ENCODE data around the gene CASQ2.

CASQ2 gene

GRCh38 chr1:115768549-115768948, at the start of gene CASQ2:
TSS of gene CASQ2 (minus strand) at chr1:115768714. CDS start at chr1:115768541, 173 bp downstream.
- FAIRE-seq, result no peak

GRCh38 chr1:115815694-115816093, 47.2 kb upstream of the CASQ2 start:
- FAIRE-seq, result no peak

- no peak for FAIRE-seq
Observed at GRCh38 chr1:115814685-115815398, 46.3 kb upstream of the CASQ2 start.

- no peak for FAIRE-seq
Observed at GRCh38 chr1:115813727-115814126, 45.2 kb upstream of the CASQ2 start.

- FAIRE-seq, result no peak
Observed at GRCh38 chr1:115811140-115811828, 42.8 kb upstream of the CASQ2 start.

GRCh38 chr1:115810609-115811008, 42.1 kb upstream of the CASQ2 start:
- no peak for FAIRE-seq

GRCh38 chr1:115809847-115810246, 41.3 kb upstream of the CASQ2 start:
- no peak for FAIRE-seq

GRCh38 chr1:115809076-115809475, 40.6 kb upstream of the CASQ2 start:
- FAIRE-seq, result no peak

GRCh38 chr1:115807723-115808122, 39.2 kb upstream of the CASQ2 start:
- no peak for FAIRE-seq

GRCh38 chr1:115805597-115805996, 37.1 kb upstream of the CASQ2 start:
- no peak for FAIRE-seq

- FAIRE-seq, result no peak
Observed at GRCh38 chr1:115802416-115802815, 33.9 kb upstream of the CASQ2 start.

- FAIRE-seq, result no peak
Observed at GRCh38 chr1:115797486-115797885, 29.0 kb upstream of the CASQ2 start.

GRCh38 chr1:115796897-115797296, 28.4 kb upstream of the CASQ2 start:
- FAIRE-seq, result no peak

- no peak for FAIRE-seq
Observed at GRCh38 chr1:115796036-115796435, 27.5 kb upstream of the CASQ2 start.

- FAIRE-seq, result no peak
Observed at GRCh38 chr1:115794976-115795639, 26.6 kb upstream of the CASQ2 start.

GRCh38 chr1:115793162-115793561, 24.6 kb upstream of the CASQ2 start:
- FAIRE-seq, result no peak

- FAIRE-seq, result no peak
Observed at GRCh38 chr1:115791816-115792215, 23.3 kb upstream of the CASQ2 start.

- FAIRE-seq, result no peak
Observed at GRCh38 chr1:115790846-115791245, 22.3 kb upstream of the CASQ2 start.

- no peak for FAIRE-seq
Observed at GRCh38 chr1:115790356-115790755, 21.8 kb upstream of the CASQ2 start.

- FAIRE-seq, result no peak
Observed at GRCh38 chr1:115783311-115783710, 14.8 kb upstream of the CASQ2 start.

GRCh38 chr1:115782571-115783281, 14.2 kb upstream of the CASQ2 start:
- no peak for FAIRE-seq

- no peak for FAIRE-seq
Observed at GRCh38 chr1:115781851-115782250, 13.3 kb upstream of the CASQ2 start.

- FAIRE-seq, result no peak
Observed at GRCh38 chr1:115781343-115781742, 12.8 kb upstream of the CASQ2 start.
